HG03097 (cell line): ENCODE measurements around the gene MAN1C1.
"Not testable (repeated sequence)": the region's sequence is repeated elsewhere in the genome, so short reads cannot be mapped to it uniquely, and the experiment has no call there.

Experiments used
- ATAC-seq: cut with Tn5 transposase; IDR thresholded peaks from one replicate; pipeline ENCODE4 v1.9.1; 2021; ENCODE audit not compliant: unreplicated experiment, low FRiP score

The MAN1C1 gene

DNA sequence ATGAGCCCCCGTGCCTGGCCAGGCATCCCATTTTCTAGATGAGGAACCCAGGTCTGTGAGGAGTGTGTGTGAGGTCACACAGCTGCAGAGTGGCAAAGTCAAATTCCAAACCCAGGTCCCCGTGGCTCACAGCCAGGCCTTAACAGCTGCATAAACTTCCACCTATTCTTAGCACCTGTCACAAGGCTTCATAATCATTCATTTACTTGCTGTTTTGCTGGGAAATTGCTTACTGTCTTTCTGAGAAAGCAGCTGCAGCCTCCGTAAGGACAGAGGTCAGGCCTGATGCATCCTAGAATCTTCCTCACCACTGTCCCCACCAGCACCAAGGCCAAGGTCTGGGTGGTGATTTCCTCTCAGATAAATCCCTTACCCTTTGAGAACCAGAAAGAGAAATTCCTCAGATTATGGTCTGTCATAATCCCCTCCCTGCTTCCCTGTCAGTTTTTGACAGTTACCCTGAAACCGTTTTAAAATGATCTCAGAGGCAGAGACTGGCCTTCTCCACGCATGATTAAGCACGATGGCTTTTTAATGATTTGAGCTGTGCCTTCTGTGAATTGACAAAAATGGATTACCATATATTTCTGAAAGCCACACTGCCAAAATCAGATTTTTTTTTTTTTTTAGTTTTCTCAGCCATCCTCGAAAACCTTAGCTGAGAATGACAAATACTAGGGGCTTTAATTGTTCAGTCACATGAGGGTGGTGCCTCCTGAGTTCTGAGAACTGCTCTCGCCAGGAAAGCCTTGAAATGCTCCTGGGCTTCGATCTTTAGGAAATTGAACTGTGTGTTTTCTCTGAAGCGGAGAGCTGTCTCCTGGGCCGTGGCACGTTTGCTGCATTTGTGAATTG lies 113.4 kb downstream of the MAN1C1 start:
- ATAC-seq, result no peak

DNA sequence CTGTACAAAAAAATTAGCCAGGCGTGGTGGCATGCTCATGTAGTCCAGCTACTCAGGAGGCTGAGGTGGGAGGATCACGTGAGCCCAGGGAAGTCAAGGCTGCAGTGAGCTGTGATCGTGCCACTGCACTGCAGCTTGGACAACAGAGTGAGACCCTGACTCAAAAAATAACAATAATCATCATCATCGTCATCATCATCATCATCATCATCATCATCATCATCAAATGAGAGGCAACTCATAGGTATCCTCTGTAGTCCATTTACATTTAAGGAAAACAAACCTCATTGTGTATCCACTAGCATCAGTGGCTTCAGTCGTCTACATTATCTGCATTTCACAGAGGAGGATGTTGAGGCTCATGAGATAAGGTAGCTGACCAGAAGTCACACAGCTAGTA lies 114.6 kb downstream of the MAN1C1 start:
- ATAC-seq, result no peak

DNA sequence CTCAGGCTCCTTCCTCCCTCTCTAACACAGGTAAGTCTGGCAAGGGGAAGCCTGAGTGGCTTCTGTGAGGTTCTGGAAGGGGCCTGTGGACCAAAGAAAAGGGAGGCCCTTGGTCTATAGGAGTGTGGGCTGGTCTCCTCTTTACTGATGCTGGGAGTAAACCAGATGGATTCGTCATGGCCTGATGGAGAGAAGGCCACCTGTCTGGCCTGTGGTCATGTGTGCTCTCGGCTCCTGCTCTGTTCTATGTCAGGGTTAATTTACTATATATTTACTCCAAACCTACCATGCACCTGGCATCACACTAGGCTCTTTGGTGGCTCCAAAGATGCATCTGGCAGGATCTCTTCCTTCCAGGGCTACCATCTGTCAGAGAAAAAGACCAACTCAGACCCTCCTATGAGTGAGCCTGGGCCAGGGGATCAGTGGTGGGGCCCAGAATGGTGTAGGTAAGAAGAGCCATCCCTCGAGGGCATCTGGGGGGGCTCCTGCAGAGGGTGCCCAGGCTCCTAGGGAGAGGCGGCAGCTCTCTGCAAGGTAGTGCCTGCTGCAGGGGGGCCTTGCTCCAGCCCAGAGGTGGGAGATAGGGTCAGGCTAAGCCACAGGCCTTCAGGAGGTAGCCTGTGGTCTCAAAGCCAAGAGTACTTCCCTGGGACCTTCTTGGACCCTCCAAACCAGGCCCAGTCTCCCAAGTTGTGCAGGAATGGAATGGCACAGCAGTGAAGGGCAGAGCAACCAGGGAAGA lies 115.2 kb downstream of the MAN1C1 start:
- no peak for ATAC-seq

DNA sequence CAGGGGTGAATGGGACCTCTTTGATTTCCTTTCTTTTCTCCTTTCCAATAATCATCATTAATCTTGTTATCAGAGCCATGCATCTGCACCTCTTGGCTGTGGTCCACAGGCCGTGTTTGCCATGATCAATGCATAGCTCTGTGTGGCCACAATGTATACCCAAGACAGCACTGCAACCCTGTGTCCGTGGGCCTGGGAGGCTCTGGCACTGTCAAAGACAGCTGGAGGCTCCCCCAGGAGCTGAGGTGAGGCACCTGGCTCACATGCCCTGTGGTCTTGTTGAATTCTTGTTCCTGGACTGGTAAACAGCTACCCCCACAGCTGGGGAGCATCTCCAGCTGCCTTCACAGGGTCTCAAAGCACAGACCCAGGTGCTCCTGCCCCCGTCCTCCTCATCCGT lies 116.2 kb downstream of the MAN1C1 start:
- ATAC-seq, result no peak

DNA sequence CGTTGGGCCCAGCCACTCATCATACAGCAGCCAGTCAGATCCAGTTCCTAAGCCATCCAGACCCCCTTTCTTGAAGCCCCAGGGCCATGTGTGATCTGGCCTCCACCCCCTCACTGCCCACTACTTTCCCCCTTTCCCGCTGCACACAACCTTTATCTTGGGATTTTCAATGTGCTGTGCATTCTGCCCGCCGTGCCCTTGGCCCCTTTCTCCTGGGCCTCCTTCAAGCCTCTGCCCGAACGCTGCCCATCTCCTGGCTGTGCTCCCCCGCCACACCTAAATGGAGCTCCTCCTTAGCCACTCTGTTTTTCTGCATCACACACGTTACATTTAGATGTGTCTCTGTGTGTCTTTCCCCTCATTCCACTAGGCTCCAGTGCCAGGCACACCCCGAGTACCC lies 116.7 kb downstream of the MAN1C1 start:
- no peak for ATAC-seq

DNA sequence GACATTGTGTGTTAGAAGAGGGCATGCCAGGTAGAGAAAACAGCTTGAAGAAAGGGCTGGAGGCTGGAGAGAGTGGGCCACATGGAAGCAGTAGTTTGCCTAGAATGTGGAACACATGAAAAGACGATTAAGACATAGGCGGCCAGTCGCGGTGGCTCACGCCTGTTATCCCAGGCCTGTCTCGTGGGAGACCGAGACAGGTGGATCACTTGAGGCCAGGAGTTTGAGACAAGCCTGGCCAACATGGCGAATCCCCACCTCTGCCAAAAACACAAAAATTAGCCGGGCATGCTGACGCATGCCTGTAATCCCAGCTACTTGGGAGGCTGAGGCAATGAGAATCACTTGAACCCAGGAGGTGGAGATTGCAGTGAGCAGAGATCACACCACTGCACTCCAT lies 118.4 kb downstream of the MAN1C1 start:
- not testable (repeated sequence) for ATAC-seq

DNA sequence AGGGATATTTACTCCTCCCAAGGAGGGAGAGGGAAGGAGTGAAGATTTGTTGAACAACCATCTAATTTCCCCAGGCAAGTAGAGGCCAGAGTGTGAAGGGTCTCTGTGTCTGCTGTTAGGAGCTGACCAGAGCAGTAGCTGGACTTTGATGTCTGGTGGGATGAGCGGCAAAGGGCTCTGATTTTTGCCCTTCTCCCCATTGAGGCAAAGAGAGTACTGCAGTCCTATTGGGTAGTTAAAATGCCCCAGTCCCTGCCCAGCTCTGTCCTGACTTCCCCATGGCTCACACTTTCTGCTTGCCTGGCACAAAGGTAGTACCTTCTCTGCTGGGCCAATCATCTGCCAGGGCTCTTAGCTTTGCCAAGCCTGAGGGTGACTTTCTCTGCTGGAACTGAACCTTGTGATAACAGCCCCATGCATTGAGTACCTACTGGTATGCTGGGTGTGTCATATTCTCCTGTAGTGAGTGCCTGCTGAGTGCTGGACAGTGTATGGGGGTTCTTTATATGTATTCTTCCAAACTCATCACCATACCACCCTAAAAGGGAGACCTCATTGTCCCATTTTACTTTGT lies 119.5 kb downstream of the MAN1C1 start:
- no peak for ATAC-seq

DNA sequence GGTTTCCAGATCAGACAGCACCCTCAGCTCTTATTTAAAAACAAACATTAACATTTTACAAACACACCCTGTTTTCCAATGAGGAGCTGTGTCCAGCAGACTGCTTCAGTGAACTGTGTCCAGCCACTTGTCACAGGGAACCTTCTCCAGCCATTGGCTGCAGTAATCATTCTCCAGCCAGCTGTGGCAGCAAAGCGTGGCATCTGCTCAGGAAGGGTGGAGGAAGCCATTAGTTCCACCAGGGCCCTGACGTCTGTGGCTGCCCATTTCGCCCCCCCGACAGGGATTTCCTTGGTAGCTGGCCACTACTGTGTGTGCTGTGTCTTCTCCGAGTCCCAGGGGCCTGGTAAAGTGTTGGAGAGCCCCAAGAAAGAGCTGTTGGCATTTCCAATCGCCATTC lies 120.5 kb downstream of the MAN1C1 start:
- no peak for ATAC-seq

DNA sequence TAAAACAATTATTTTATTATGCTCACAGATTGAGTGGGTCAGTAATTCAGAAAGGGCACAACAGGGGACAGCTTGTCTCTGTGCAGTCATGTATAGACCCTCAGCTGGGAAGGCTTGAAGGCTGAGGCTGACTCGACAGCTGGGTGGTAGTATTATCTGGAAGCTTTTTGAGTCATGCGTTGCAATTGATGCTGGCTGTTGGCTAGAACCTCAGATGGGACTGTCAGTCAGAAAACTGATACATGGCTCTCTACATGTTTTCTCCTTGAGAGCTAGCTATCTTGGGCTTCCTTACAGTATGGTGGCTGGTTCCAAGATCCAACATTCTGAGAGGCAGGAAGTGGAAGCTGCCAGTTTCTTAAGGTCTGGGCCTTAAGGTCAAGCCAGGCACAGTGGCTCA lies 121.9 kb downstream of the MAN1C1 start:
- ATAC-seq, result no peak

DNA sequence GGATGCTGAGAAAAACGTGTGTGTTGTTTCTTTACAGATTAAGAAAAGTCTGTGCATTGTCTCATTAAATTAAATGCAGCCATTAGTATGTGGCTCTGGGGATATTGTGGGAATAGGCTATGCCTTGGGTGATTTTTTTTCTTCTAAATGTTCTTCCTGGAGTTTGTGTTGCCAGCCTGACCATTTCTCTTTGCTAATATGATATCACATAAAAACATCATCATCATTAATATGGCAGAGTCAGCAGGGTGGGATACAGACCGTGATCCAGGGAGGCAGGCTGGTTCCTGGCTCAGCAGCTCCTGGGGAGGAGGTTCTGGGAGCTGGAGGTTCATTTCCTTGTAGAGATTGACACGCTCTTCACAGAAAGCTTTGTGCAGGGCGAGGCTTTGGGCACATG lies 122.8 kb downstream of the MAN1C1 start:
- ATAC-seq, result no peak

DNA sequence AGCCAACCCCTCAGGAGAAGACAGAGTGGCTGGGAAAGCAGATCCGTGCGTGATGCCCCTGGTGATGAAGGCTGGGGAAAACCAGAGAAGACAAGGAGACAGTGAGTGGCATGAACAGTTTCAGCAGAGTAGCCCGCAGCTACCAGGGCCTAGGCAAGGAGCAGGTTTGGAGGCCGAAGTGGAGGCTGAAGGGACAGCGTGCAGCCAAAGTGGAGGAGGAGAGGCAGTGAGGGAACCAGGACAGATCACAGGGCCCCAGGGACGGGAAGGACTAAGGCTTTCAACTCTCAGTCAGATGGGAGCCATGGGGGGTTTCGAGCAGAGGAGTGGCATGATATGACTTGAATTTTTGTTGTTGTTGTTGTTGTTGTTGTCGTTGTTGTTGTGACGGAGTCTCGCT lies 123.5 kb downstream of the MAN1C1 start:
- ATAC-seq, result no peak

DNA sequence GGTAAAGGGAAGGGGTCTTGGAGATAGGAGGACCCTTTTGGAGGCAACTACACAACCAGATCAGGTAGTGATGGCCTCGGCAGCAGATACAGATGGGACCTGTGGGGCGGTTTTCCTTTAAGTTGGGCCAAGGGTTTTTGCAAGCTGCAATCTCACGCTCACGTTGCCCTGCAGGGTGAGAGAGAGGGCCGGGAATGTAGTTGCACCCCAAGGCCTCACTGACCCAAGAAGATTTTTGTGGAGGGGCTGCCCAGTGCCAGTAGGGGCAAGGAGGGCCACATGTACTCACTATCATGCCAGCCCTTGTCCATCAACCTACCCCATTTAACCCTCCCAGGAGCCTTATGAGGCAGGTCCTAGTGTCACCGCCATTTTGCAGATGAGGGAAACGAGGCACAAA lies 125.7 kb downstream of the MAN1C1 start:
- ATAC-seq, result no peak

DNA sequence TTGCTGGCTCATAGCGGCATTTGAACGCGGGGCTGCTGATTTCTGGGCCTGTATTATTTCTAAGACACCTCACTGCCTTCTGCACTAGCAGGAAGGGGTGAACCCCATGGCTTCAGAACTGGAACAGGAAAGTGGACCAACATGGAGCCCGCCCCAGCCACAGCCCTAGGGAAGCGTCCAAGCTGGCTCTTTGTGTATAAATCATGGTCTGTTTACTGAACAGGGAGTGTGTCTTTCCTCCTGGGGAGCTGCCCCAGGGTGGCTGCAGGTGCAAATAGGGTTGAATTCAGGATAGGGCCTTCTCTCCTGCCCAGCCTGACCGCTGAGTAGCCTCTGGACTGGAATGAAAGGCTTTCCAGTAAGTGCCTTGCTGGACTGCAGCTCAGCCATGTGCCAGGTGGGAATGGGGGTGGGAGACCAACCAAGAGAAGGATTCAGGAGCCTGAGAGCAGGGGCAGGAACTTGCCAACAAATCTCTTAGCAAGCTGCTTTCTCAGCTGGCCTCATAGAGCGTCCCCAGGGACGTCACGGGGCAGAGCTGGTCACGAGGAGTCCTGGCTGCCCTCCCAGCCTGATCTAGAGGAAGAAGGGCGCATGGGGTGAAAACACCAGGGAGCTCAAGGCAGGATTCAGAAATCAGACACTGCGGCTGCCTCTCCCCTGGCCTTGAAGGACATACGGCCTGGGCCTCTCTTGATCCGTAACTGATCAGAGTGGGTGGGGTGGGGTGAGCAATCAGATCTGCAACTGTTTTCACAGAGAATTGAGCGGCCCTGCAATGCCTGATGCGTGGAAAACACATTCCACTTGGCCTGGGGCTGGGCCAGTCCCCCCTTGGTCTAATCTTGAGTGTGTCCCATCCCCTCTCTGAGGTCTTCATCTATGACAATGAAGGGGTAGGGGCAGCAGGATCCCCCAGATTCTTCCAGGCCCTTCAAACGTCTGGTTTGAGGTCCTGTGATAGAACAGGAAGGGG lies 126.9 kb downstream of the MAN1C1 start:
- no peak for ATAC-seq

DNA sequence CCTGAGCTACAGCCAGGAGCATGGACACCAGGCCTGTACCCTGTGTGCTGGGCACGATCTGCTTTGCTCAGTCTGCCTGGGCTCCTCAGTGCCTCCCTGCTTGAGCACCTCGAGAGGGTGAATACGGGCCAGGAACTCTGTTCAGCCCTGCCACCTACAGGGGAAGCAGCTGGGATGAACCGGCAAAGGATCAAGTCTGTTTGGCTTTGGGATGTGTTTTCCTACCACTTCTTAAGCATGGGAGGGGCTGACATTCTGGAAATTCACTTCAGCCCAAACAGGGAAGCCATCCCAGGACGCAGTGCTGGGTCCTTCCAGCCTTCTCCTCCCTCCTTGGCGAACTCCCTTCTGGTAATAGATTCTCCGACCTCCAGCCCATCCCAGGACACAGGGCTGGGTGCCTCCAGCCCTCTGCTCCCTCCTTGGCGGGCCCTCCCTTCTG lies 127.6 kb downstream of the MAN1C1 start:
- ATAC-seq, result no peak

DNA sequence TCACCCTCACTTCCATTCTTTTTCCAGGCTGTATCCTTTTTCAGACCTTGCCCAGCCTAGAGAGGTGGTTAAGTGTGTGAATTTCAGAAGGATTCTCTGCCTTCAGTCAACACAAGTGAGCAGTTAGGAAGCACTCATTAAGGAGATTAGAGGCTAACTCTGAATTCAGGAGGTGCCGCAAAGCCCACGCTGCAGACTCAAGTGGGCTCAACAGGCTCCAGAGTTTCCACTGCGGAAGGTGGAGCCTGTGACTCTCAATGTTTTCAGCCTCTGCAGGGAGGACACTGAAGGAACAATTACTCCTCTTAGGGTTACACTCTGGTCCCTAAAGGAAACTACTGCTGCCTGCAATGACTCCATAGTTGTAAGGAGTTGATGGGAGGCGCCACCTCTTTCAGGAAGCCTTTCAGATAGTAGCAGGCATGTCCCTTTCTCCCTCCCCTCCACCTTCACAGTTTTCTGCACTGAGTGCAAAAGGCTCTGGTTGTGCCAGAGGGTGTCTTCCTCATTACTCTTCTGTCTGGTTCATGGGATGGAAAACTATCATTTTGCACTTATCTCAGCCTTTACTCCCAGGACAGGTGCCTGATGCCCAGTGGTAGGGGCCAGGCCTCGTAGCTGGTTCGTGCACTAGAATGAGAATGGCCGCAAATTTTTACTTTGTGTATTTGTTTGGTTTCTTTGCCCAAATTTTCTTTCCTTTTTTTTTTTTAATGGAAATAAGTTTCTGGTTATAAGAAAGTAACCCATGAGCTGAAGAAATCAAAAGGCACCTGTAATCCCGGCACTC lies 128.2 kb downstream of the MAN1C1 start:
- no peak for ATAC-seq

DNA sequence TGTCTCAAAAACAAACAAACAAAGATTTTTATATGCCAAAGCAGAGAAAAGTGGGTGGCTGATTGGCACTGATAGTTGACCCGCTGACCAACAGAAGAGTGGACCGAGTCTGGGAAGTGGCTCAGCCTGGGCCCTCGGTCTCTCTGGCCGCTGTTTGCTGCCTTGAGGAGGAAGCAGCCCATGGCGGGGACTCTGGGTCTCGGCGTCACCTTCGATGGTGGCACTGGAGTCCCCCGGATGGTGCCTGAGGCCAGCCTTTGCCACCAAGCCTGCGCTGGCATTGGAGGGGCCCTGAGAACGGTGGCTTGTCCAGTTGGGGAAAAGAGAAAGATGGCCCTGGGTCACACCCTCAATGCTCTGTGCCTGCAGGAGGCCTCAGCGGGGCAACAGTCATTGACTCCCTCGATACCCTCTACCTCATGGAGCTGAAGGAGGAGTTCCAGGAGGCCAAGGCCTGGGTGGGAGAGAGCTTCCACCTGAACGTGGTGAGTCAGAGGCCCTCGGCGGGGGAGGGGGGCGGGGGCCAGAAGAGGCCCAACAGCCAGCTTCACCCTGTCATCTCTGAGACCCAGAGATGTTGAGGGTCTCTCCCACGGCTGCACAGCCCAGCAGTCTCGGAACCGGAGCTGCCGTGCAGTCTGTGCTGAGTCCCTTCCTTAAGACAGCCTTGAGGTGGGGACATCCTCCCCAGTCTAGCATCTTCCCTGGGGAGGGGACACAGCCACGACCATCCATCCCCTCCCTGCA lies 129.9 kb downstream of the MAN1C1 start:
- ATAC-seq, result no peak

DNA sequence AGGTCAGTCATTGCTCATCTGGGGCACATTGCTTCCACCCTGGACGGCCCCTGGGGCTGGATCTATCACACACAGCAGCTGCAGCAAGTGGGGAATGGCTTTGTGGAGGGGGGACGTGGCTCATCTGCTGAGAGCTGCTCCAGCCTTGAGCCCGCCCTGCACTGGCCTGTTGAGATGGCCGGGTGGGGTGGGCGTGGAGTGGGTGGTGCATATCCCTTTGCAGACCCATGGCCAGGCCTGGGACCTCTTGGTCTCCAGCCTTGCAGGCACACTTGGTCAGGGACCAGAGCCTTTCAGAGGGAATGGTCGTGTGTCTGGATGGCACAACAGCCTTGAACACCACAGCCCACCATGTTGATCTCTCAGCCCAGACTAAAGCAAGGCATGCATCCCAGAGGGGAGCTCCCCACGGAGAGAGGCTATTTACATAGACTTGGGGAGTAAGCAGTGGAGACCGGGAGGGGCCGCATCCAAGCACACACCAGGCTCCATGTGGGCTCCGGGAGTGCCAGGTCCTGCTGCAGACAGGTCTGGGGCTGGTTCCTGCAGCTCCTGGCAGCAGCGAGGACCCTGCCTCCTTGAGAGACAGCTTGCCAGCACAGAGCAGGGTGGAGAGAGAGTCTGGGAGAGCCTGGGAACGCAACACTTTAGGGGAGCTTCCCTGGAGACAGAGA lies 130.6 kb downstream of the MAN1C1 start:
- no peak for ATAC-seq

DNA sequence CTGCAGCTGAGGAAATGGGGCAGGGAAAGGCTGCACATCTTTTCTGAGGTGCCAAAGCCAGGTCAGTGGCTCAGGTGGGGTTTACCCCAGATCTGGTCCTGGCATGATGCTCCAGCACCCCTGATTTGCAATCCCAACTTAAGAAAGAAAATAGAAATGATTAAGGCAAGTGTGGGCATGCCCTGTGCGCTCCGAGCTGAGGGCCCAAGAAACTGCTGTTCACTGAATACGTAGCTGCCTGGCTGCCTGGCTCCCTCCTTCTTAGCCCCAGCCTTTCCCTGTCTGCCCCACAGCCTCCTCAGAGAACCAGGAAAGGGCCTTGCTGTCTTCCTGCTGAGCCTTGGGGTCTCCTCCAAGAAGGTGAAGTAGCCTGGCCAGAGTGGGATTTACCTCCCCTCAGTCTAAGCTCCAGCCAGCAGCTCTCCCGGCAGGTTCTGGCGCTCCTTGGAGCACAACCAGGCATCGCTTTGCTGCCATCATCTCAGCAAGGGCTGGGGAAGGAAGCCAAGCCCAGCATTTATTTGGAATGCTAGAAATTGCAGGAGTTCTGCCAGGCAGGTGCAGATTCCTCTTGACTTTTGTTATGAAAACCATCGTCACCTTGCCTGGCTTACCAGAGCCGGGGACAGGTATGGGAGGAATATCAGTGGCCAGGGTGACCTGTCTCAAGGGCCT lies 132.1 kb downstream of the MAN1C1 start:
- ATAC-seq, result no peak
